ENCODE data around the gene HSPB6.

Gene HSPB6

DNA sequence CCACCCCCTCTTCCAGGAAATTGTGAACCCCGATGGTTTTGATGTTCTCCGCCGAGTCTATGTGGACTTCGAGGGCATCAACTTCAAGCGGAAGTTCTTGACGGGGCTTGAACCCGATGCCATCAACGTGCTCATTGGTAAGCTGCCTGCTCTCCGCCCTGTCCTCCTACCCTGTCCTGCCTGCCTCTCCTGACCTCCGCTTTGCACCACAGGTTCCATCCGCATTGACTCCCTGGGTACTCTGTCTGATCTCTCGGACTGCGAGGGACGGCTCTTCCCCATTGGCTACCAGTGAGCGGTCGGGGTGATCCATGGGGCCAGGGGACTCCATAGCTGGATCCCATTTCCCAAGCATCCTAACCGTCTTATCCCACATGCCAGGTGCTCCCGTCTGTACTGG is 26.5 kb downstream of the HSPB6 start:
- H3K4me1 ChIP-seq, result no peaks in the 10 kb centered on the region
- no peaks in the 10 kb centered on the region for H3K9me3 ChIP-seq
- H3K4me3 ChIP-seq (ENCODE audit: low read depth, low read length), result no peak overlapping the region
- no peak for DNase-seq
- TF ChIP-seq, protein P1, sequence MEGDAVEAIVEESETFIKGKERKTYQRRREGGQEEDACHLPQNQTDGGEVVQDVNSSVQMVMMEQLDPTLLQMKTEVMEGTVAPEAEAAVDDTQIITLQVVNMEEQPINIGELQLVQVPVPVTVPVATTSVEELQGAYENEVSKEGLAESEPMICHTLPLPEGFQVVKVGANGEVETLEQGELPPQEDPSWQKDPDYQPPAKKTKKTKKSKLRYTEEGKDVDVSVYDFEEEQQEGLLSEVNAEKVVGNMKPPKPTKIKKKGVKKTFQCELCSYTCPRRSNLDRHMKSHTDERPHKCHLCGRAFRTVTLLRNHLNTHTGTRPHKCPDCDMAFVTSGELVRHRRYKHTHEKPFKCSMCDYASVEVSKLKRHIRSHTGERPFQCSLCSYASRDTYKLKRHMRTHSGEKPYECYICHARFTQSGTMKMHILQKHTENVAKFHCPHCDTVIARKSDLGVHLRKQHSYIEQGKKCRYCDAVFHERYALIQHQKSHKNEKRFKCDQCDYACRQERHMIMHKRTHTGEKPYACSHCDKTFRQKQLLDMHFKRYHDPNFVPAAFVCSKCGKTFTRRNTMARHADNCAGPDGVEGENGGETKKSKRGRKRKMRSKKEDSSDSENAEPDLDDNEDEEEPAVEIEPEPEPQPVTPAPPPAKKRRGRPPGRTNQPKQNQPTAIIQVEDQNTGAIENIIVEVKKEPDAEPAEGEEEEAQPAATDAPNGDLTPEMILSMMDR (IDR thresholded peaks at IDR 0.05; ENCODE audit: low read depth, low read length), result no peak
- no peaks in the 10 kb centered on the region for H3K27me3 ChIP-seq
- peaks cover 91% of the 10 kb centered on the region for H3K36me3 ChIP-seq

DNA sequence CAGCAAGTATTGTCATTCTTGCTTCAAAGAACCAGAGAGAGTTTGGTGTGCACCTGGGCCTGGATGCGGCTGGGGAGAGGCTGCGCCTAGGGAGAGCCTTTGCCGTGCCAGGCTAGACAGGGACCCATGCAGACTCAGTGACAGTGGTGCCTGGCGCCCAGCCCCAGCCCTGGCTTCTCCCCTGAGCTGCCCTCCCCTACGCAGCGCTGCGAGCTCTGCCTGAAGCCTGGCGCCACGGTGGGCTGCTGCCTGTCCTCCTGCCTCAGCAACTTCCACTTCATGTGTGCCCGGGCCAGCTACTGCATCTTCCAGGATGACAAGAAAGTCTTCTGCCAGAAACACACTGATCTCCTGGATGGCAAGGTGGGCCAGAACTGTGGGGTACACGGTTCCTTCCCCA is 27.1 kb downstream of the HSPB6 start:
- H3K36me3 ChIP-seq, result peaks cover 93% of the 10 kb centered on the region

DNA sequence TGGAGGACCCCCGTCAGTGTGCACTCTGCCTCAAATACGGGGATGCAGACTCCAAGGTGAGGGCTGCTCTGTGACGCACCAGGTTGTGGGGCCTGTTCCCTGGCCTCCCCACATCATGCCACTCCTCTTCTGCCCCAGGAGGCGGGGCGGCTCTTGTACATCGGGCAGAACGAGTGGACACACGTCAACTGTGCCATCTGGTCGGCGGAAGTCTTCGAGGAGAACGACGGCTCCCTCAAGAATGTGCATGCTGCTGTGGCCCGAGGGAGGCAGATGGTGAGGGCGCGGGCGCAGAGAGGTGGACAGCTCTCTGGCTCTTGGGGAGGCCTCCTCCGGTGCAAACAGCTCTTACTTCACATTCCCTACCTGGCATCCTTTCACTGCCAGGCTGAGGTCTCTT is 27.8 kb downstream of the HSPB6 start:
- Histone ChIP-seq H3K4me3 (ENCODE audit: low read depth, low read length) (no peak overlapping the region), H3K27me3 (no peaks in the 10 kb centered on the region), H3K36me3 (peaks cover 93% of the 10 kb centered on the region), H3K9me3 (no peaks in the 10 kb centered on the region), H3K4me1 (no peaks in the 10 kb centered on the region)
- TF ChIP-seq, protein P1 (IDR thresholded peaks at IDR 0.05; ENCODE audit: low read depth, low read length), result no peak
- DNase-seq, result no peak

More for the DNA sequence above, 27.1 kb downstream of the HSPB6 start:
- Histone ChIP-seq H3K4me3 (ENCODE audit: low read depth, low read length) (no peak overlapping the region), H3K9me3 (no peaks in the 10 kb centered on the region), H3K4me1 (no peaks in the 10 kb centered on the region), H3K27me3 (no peaks in the 10 kb centered on the region)
- DNase-seq, result no peak
- TF ChIP-seq, protein P1 (IDR thresholded peaks at IDR 0.05; ENCODE audit: low read depth, low read length), result no peak

DNA sequence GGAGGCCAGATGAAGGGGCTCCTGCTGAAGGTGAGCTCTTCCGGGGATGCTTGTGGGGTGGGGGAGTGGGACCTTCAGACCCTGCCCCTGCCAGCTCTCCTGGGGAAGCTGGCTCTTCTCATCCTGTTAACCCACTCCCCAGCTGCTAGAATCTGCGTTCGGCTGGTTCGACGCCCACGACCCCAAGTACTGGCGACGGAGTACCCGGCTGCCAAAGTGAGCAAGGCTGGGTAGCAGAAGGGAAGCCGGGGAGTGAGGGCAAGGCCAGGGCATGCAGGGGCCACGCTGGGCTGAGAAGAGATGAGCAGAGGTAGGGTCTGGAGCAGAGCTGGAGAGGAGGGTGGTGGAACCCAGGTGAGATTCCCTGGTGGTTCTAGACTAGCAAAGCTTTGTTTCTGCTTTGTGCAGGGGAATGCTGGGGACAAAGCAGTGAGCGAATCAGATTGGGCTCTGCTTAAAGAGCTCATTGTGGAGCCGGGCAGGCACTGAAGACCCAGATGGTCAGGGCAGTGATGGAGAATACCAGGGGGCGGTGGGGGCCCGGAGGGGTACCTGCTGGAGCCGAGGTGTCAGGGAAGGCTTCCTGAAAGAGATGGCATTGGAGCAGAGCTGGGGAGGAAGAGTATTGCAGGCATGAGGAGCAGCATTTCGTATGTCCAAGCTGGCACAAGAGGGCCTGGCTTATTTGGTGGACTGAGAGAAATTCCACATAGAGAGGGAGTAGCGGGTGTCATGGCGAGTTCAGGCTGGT is 28.7 kb downstream of the HSPB6 start:
- TF ChIP-seq, protein P1 (IDR thresholded peaks at IDR 0.05; ENCODE audit: low read depth, low read length), result no peak
- no peaks in the 10 kb centered on the region for H3K4me1 ChIP-seq
- no peak overlapping the region for H3K4me3 ChIP-seq (ENCODE audit: low read depth, low read length)
- peaks cover 95% of the 10 kb centered on the region for H3K36me3 ChIP-seq
- H3K9me3 ChIP-seq, result no peaks in the 10 kb centered on the region
- no peaks in the 10 kb centered on the region for H3K27me3 ChIP-seq
- DNase-seq, result no peak

DNA sequence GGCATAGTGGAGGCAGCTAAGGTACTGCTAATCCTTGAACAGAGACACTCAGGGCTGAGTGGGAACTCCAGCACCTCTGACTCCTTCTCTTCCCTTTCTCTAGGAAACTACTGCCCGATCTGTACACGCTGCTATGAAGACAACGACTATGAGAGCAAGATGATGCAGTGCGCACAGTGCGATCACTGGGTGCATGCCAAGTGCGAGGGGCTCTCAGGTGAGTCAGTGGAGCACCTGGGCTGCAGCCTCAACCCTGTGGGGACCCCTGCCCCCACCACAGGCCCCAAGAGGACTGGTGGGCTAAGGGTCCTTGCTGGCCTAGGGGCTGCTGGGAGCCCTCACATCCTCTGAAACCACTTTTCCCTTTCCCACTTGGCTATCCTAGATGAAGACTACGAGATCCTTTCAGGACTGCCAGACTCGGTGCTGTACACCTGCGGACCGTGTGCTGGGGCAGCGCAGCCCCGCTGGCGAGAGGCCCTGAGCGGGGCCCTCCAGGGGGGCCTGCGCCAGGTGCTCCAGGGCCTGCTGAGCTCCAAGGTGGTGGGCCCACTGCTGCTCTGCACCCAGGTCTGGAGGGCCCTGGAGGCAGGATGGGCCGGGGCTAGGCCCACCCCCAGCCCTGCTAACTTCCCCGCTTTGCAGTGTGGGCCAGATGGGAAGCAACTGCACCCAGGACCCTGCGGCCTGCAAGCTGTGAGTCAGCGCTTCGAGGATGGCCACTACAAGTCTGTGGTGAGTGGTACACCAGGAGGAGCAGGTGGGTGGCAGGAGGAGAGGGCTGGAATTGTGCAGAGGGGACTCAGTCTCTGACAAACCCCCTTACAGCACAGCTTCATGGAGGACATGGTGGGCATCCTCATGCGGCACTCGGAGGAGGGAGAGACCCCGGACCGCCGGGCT is 29.5 kb downstream of the HSPB6 start:
- no peaks in the 10 kb centered on the region for H3K27me3 ChIP-seq
- no peak for DNase-seq

More for the DNA sequence above, 29.5 kb downstream of the HSPB6 start:
- Histone ChIP-seq H3K36me3 (peaks cover 97% of the 10 kb centered on the region), H3K4me3 (ENCODE audit: low read depth, low read length) (no peak overlapping the region), H3K4me1 (no peaks in the 10 kb centered on the region), H3K9me3 (no peaks in the 10 kb centered on the region)
- TF ChIP-seq, protein P1 (IDR thresholded peaks at IDR 0.05; ENCODE audit: low read depth, low read length), result no peak

Data from BE2C (cell line).